ENCODE measurements around the gene MET.

MET gene

DNA sequence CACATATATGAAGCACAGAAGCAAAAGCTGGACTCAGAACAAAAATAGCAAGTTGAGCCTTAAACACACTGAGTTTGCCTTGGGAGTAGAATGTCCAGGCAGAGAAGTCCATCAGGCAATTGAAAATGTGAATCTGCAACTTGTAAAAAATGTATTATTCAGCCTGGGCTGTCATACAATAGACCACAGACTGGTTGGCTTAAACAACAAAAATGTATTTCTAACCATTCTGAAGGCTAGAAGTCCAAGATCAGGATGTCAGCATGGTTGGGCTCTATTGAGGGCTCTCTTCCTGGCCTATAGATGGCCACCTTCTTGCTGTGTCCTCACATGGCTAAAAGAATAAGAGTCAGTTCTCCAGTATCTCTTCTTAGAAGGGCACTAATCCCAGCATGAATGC is 113.8 kb downstream of the MET start:
- DNase-seq = no peak

GRCh38 chr7:116786791-116787443 is 114.9 kb downstream of the MET start:
- no peak for DNase-seq

- DNase-seq = no peak
Measured at GRCh38 chr7:116787881-116788280, 115.9 kb downstream of the MET start.

DNA sequence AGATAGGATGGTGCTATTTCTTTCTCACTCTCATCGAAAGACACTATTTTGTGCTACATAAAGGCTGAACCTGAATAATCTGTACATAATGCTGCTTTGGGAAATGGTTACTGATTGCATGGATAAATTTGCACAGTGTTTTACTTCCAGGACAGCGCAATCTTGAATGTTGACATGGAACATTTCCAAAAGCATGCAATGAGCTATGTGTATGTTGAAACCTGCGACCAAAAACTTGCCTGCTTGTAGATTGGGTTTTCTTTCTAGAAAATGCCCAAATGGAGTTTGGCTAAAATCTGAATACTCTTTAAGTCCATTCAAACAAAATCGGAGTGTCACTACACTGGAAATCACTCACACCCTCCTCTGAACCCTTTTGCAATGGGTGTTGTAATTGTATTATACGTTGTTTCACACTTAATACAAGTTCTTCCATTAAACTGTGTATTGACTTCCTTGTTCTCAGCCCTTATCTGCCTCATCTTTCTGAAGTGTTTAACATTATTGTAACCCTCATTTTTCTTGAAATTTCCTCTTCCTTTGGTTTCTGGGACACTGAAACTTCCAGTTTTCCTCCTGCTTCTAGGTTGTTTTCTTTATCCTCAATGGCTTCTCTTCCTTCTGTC is 116.7 kb downstream of the MET start:
- no peak for DNase-seq

- no peak for DNase-seq
Measured at GRCh38 chr7:116790025-116790424, 118.0 kb downstream of the MET start.

DNA sequence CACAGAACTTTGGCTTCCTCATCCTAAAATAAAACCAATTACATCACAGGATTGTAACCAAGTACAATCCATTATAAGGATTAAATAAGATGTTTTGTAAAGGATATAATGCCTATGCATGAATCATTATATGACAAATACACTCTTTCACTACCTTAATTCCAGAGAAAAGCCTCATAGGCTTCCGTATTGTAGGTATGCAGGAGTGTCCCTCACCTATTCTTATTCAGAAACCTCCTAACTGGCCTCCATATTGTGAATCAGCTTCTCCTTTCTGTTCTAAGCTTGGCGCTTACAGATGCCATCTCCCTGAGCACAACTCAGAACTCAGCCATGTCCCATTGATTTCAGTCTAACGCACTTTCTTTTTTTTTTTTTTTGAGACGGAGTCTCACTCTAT is 120.8 kb downstream of the MET start:
- no peak for DNase-seq

DNA sequence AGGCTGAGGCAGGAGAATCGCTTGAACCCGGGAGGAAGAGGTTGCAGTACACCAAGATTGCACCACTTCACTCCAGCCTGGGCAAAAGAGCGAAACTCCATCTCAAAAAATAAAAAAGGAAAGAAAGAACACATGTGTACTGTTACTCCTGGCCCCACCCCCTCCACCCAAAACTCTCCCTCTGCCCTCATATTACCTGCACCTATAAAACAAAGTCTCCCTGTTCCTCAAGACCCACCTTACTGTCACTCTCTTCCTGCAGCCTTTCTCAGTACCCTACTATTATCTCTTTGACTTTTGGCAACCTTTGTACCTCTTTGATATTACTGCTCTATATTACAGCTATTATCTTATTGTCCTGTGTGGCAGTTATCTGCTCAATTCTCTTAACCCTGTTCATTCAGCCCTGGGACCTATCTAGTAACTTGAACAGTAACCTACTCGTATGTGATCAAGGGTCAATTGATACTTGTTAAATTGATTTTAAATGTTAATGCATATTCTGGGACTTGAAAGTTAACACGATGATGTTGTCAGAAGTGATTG is 121.9 kb downstream of the MET start:
- no peak for DNase-seq

DNA sequence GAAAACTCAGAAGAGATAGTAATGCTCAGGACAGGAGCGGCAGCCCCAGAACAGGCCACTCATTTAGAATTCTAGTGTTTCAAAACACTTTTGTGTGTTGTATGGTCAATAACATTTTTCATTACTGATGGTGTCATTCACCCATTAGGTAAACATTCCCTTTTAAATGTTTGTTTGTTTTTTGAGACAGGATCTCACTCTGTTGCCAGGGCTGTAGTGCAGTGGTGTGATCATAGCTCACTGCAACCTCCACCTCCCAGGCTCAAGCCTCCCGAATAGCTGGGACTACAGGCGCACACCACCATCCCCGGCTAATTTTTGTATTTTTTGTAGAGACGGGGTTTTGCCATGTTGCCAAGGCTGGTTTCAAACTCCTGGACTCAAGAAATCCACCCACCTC is 124.5 kb downstream of the MET start:
- DNase-seq = no peak

DNA sequence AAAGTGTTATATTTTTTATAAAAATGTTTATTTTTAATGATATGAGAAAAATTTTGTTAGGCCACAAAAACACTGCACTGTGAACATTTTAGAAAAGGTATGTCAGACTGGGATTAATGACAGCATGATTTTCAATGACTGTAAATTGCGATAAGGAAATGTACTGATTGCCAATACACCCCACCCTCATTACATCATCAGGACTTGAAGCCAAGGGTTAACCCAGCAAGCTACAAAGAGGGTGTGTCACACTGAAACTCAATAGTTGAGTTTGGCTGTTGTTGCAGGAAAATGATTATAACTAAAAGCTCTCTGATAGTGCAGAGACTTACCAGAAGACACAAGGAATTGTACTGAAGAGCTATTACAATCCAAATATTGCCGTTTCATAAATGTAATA is 125.6 kb downstream of the MET start:
- no peak for DNase-seq

- no peak for DNase-seq
Measured at GRCh38 chr7:116798232-116798631, 126.2 kb downstream of the MET start.

- no peak for DNase-seq
Measured at GRCh38 chr7:116799916-116800315, 127.9 kb downstream of the MET start.

DNA sequence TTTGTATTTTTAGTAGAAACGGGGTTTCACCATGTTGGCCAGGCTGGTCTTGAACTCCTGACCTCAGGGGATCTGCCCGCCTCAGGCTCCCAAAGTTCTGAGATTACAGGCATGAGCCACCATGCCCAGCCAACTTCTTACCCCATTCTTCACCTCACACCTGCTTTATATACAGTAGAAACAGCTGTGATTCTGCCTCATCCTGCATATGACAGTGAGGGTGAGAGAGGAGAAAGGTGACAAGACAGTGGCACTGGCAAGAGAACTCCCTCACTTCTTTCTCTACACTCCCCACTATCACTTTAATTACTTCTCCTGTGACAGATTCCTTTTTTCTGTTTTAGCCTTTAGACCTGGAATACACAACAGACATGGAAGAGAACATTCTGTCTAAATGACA is 128.6 kb downstream of the MET start:
- no peak for DNase-seq

- no peak for DNase-seq
Measured at GRCh38 chr7:116801092-116801710, 129.2 kb downstream of the MET start.

- no peak for DNase-seq
Measured at GRCh38 chr7:116802144-116802745, 130.2 kb downstream of the MET start.

- DNase-seq = no peak
Measured at GRCh38 chr7:116802746-116803152, 130.8 kb downstream of the MET start.

DNA sequence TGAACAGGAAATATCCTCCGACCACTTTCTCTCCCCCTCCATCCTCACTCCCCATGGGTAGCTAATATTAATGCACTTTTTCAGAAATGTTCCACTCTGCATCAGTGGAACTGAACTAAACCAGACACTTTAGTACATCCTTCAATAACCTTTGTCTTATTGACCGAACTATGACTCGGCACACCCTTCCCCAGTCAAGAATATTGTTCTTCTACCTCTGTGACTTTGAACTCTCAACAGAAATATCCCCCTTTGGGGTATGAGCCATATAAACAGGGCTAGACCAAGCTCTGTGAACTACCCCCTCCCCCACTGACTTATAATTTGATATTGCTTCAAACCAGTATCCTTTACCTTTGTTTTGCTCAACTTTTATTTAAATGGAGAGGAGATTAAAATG is 132.5 kb downstream of the MET start:
- no peak for DNase-seq

- no peak for DNase-seq
Measured at GRCh38 chr7:116805100-116805544, 133.1 kb downstream of the MET start.

DNA sequence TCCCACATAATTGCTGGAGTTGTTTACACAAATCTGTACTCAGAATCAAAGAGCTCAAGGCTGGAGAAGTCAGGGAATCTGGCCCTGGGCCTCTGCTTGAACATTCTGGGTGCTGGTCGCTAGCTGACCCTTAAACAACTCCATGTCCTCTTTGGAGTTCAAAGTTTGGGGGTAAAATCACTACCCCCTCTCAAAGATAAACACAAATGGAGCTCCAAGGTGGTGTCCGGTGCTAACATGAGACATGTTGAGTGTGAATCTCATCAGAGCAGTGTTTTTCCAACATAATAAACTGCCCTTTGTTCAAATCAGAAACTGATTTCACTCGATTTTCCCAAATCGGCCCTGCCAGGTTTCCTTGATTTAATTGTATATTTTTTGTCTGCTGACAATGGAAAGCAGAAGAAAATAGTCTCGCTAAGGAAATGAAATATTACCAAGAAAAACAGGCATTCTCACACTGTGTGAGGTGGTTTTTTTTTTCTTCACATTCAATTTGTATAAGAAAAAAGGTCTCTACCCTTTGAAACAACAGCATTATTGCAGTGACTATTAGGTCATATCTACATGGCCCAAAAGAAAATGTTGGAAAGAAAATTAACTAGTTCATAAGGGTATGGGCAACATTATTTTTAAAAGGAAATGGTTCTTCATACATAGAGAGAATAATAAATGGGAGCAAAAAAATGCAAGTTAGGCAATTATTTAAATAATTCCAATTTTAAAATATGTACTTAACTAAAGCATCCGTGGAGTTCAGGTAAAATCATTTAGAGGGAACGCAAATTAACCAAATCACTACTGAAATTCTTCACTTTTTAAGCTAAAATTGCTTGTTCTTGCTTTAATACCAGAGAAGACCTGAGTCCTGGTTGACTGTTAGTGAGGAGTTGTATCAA is 134.3 kb downstream of the MET start:
- DNase-seq = no peak

GRCh38 chr7:116807011-116807560 is 135.1 kb downstream of the MET start:
- DNase-seq = no peak

GRCh38 chr7:116809636-116810266 is 137.8 kb downstream of the MET start:
- DNase-seq = no peak
